Stimulated activated CD8-positive, alpha-beta memory T cell treated with anti-CD3 and anti-CD28 coated beads, Interleukin-12 subunit alpha, Interleukin-12 subunit beta, amount 100 ng/mL, for 24 hours (primary cell): ENCODE measurements around the gene KRTAP10-11.

Source experiments
- DNase-seq: peaks from one replicate; pipeline ENCODE4 v3.0.0-alpha.2; 2020; ENCODE audit errors: extremely low read depth

The KRTAP10-11 gene

GRCh38 chr21:44695184-44695583 is 49.0 kb downstream of the KRTAP10-11 start:
- DNase-seq: no peak

DNA sequence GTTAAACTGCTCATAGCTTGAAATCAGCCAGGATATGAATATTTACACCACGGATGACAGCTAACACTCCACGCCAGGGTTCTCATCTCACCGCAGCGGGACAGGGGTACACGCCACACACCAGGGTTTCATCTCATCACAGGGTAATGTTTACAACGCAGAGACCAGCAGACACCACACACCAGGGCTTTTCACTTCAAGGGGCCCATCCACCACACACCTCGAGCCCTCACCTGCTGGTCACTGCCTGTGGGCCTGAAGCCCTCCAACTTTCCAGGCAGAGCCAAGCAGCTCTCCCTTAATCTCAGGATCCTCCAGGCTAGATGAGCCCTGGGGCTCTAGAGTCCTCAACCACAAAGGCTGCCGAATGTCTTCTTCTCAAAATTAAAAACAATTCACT is 49.4 kb downstream of the KRTAP10-11 start:
- no peak for DNase-seq

DNA sequence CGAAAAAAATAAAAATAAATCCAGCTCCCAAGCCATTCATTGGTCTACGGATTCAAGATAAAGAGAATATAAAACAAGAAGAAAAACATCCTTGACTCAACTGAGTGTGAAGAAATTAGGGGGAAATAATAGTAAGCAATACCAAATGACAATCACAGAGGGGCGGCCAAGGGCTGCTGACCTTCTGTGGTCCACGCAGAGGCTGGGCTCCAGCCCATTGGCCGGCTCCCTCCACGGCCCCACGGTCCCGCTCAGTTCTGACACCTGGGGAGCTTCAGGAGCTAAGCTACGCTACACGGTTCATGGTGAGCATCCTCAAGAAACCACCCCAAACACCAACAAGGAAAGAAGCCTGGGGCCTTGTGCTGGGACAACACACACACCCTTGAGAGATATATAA is 50.4 kb downstream of the KRTAP10-11 start:
- DNase-seq: no peak
